ENCODE measurements around the gene DOCK6. TPM values are rescaled to one million over a fixed set of nuclear protein-coding genes. Genes with fewer than 3 reads are reported as not detected.

The DOCK6 gene
- total RNA-seq, 1 experiment from 2014 or later = 88.8 TPM

- ChIA-PET POLR2A (interaction anchor here (0.6 kb wide), 1 partner anchor 198 kb away, joined by 3 read pairs; no protein-coding TSS in a partner anchor), CTCF (interaction anchor here (0.5 to 1.5 kb wide), 7 partner anchors 11 to 432 kb away, joined by 3 to 4 read pairs (median 3); no protein-coding TSS in a partner anchor)
- H3K27ac Mint-ChIP-seq = no peak overlapping the region
- no peaks in the 10 kb centered on the region for H3K9me3 Mint-ChIP-seq
- H3K27me3 Mint-ChIP-seq (ENCODE audit: low read depth) = no peaks in the 10 kb centered on the region
- TF ChIP-seq GABPB1 (CRISPR knock-in tag; IDR thresholded peaks at IDR 0.05) = no peak
- TF ChIP-seq CBFB (CRISPR knock-in tag; IDR thresholded peaks at IDR 0.05; ENCODE audit: low read depth) = no peak
- TF ChIP-seq ZNF425 (CRISPR knock-in tag; conservative IDR thresholded peaks at IDR 0.05) = no peak
- TF ChIP-seq, protein P1, sequence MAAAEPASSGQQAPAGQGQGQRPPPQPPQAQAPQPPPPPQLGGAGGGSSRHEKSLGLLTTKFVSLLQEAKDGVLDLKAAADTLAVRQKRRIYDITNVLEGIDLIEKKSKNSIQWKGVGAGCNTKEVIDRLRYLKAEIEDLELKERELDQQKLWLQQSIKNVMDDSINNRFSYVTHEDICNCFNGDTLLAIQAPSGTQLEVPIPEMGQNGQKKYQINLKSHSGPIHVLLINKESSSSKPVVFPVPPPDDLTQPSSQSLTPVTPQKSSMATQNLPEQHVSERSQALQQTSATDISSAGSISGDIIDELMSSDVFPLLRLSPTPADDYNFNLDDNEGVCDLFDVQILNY (CRISPR knock-in tag; IDR thresholded peaks at IDR 0.05) = no peak
- TF ChIP-seq GRHL2 (CRISPR knock-in tag; IDR thresholded peaks at IDR 0.05; ENCODE audit: insufficient replicate concordance, severe bottlenecking) = no peak
- no peaks in the 10 kb centered on the region for H3K36me3 Mint-ChIP-seq
- DNase-seq (ENCODE audit: low spot score) = no peak
- no peak for ATAC-seq
- H3K4me3 Mint-ChIP-seq = no peak overlapping the region
- peaks cover 4% of the 10 kb centered on the region for H3K4me1 Mint-ChIP-seq
These were observed 27.9 kb upstream of the DOCK6 start for GRCh38 chr19:11290256-11290655.

DNA sequence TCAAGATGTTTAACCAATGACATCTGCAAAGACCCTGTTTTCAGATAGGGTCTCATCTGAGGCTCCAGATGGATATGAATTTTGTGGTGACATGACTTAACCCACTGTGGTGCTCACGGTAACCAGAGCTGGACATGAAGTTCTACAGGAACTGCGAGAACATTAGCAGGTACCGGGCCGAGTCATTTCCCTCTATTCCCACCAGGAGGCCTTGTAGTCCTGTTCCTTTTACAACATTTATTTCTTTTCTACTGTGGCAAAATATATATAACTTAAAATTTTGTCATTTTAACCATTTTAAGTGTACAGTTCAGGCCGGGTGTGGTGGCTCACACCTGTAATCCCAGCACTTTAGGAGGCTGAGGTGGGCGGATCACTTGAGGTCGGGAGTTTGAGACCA lies 26.0 kb upstream of the DOCK6 start:
- Mint-ChIP-seq H3K9me3 (no peaks in the 10 kb centered on the region), H3K27ac (no peak overlapping the region), H3K4me3 (no peak overlapping the region), H3K27me3 (ENCODE audit: low read depth) (no peaks in the 10 kb centered on the region), H3K36me3 (no peaks in the 10 kb centered on the region), H3K4me1 (no peaks in the 10 kb centered on the region)
- DNase-seq (ENCODE audit: low spot score) = no peak
- ATAC-seq = no peak
- TF ChIP-seq SMAD3 (CRISPR knock-in tag; IDR thresholded peaks at IDR 0.05; ENCODE audit: borderline replicate concordance) (no peak), AFF4 (CRISPR knock-in tag; IDR thresholded peaks at IDR 0.05; ENCODE audit: borderline replicate concordance) (no peak), ZNF232 (CRISPR knock-in tag; IDR thresholded peaks at IDR 0.05) (no peak), NFYB (CRISPR knock-in tag; conservative IDR thresholded peaks at IDR 0.05; ENCODE audit: low read depth) (no peak), ARID4B (CRISPR knock-in tag; IDR thresholded peaks at IDR 0.05; ENCODE audit: borderline replicate concordance) (no peak)
- TF ChIP-seq, protein P2, sequence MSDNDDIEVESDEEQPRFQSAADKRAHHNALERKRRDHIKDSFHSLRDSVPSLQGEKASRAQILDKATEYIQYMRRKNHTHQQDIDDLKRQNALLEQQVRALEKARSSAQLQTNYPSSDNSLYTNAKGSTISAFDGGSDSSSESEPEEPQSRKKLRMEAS (CRISPR knock-in tag; IDR thresholded peaks at IDR 0.05) = no peak
- TF ChIP-seq, protein P3, sequence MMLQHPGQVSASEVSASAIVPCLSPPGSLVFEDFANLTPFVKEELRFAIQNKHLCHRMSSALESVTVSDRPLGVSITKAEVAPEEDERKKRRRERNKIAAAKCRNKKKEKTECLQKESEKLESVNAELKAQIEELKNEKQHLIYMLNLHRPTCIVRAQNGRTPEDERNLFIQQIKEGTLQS (CRISPR knock-in tag; conservative IDR thresholded peaks at IDR 0.05) = no peak
- ChIA-PET POLR2A (no interaction called here), CTCF (interaction anchor here (0.6 to 2.0 kb wide), 4 partner anchors 9 to 87 kb away, joined by 3 to 4 read pairs (median 3); partner anchors contain the start of genes CCDC159 and TMEM205)

Data from WTC11 (cell line).